ENCODE data around the gene SLC35A2.
"Not testable (repeated sequence)": the region's sequence is repeated elsewhere in the genome, so short reads cannot be mapped to it uniquely, and the experiment has no call there.

The SLC35A2 gene

GRCh38 chrX:48901069-48901468 is 10.4 kb downstream of the SLC35A2 start:
- H3K27ac Mint-ChIP-seq: no peak overlapping the region
- peaks cover 11% of the 10 kb centered on the region for H3K4me1 Mint-ChIP-seq (ENCODE audit: low read depth)
- peaks cover 19% of the 10 kb centered on the region for H3K36me3 Mint-ChIP-seq (ENCODE audit: low read depth)
- no peak overlapping the region for H3K4me3 Mint-ChIP-seq
- no peaks in the 10 kb centered on the region for H3K9me3 Mint-ChIP-seq
- H3K27me3 Mint-ChIP-seq (ENCODE audit: low read depth): no peaks in the 10 kb centered on the region

DNA sequence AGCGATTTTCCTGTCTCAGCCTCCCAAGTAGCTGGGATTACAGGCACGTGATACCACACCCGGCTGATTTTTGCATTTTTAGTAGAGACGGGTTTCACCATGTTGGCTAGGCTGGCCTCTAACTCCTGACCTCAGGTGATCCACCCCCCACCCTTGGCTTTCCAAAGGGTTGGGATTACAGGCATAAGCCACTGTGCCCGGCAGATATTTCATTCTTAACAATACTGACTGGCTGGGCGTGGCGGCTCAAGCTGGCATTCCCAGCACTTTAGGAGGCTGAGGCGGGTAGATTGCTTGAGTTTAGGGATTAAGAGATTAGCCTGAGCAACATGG is 12.4 kb downstream of the SLC35A2 start:
- peaks cover 17% of the 10 kb centered on the region for H3K4me1 Mint-ChIP-seq (ENCODE audit: low read depth)
- no peak overlapping the region for H3K4me3 Mint-ChIP-seq
- H3K9me3 Mint-ChIP-seq: no peaks in the 10 kb centered on the region
- H3K36me3 Mint-ChIP-seq (ENCODE audit: low read depth): peaks cover 21% of the 10 kb centered on the region
- H3K27ac Mint-ChIP-seq: no peak overlapping the region
- no peaks in the 10 kb centered on the region for H3K27me3 Mint-ChIP-seq (ENCODE audit: low read depth)

DNA sequence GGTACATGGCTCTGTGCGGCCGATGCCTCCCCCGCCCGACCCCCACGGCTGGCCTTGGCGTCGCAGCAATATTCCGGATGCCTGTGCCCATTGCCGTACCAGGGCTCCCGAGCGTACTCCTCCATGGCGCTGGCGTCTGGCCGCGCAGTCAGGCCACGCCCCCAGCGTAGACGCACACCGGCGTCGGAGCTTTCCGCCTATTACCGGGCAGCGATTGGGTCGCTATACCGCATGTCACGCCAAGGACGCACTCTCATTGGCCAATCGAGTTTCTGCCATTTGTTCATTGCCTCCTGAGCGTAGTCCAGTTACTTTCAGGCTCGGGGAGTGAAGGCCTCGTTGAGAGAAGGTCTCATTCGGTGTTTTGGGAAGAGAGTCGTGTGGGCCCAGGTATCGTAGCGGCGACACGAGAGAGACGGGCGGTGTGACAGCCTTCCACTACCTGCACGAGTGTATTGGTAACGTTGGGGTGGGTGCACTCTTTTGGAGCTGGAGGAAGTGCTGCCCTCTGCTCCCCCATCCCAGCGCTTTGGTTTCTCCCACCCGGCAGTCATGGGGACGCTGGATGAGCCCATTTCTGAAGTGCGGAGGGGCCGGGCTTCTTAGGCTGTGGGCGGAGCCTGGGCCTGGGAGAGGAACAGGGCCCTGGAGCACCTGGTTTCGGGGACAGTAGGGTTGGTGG is 13.7 kb downstream of the SLC35A2 start, which contains the start of the genes PQBP1 and TIMM17B:
Gene PQBP1, plus strand, starts transcription at position 306 of the 682 bp plus-strand sequence. CDS start 580 bp downstream, outside the sequence.
Gene TIMM17B, minus strand, starts transcription at position 144 of the 682 bp plus-strand sequence. Its CDS starts 19 bp downstream, at position 125.
- Mint-ChIP-seq H3K4me1 (ENCODE audit: low read depth) (peaks cover 17% of the 10 kb centered on the region), H3K4me3 (peak within 1 kb of the TSS; percentile 95), H3K9me3 (no peaks in the 10 kb centered on the region), H3K36me3 (ENCODE audit: low read depth) (peaks cover 15% of the 10 kb centered on the region), H3K27me3 (ENCODE audit: low read depth) (no peaks in the 10 kb centered on the region), H3K27ac (peak within 1 kb of the TSS; percentile 99)

DNA sequence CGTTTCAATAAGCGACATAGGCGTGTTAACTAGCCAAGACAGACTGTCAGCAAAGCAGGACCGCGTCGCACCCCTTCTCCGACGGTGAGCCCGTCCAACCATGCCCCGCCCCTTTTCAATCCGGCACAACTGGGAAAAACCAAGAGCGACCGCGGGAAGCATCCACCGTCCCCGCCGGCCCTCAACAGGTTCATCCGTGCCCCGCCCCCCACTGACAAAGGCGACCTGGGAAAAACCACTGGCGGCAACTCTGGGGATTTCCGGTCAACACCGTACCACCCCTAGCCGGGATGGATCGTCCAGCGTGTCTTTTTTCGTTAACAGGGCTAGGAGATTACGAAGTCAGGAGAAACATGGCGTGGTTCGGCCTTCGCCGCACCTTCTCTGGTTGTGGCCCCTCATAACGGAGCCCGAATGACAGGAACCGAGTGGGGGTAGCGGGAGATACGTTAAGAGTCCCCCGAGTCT is 14.3 kb downstream of the SLC35A2 start:
- Mint-ChIP-seq H3K27ac (peak overlapping the region; percentile 99), H3K4me3 (peak overlapping the region; percentile 95), H3K36me3 (ENCODE audit: low read depth) (peaks cover 13% of the 10 kb centered on the region), H3K27me3 (ENCODE audit: low read depth) (no peaks in the 10 kb centered on the region), H3K9me3 (no peaks in the 10 kb centered on the region), H3K4me1 (ENCODE audit: low read depth) (peaks cover 17% of the 10 kb centered on the region)

- Mint-ChIP-seq H3K27ac (peak overlapping the region; percentile 99), H3K36me3 (ENCODE audit: low read depth) (peaks cover 9% of the 10 kb centered on the region), H3K4me1 (ENCODE audit: low read depth) (peaks cover 21% of the 10 kb centered on the region), H3K27me3 (ENCODE audit: low read depth) (no peaks in the 10 kb centered on the region), H3K9me3 (no peaks in the 10 kb centered on the region), H3K4me3 (peak overlapping the region; percentile 95)
Measured at GRCh38 chrX:48896611-48897011, 14.8 kb downstream of the SLC35A2 start.

DNA sequence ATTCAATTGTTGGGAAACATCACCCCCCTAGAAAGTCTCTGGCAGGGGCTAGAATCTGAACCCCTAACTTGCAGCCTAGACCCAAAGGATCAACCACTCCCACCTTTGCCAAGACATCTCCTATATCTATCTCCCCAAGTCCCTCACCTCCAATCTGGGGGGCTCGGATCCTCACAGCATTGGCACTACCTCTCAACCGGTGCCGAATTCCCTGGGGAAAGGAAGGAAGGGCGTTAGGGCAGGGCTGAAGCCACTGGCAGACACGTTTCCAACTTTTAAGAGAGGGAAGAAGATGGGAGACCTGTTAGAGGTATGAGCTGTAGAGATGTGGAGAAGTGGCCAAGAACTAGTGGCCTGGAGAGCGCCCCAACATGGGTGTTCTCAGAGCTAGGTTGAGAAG is 16.6 kb downstream of the SLC35A2 start:
- peaks cover 29% of the 10 kb centered on the region for H3K4me1 Mint-ChIP-seq (ENCODE audit: low read depth)
- H3K27me3 Mint-ChIP-seq (ENCODE audit: low read depth): no peaks in the 10 kb centered on the region
- no peak overlapping the region for H3K27ac Mint-ChIP-seq
- no peak overlapping the region for H3K4me3 Mint-ChIP-seq
- no peaks in the 10 kb centered on the region for H3K9me3 Mint-ChIP-seq
- peaks cover 6% of the 10 kb centered on the region for H3K36me3 Mint-ChIP-seq (ENCODE audit: low read depth)

DNA sequence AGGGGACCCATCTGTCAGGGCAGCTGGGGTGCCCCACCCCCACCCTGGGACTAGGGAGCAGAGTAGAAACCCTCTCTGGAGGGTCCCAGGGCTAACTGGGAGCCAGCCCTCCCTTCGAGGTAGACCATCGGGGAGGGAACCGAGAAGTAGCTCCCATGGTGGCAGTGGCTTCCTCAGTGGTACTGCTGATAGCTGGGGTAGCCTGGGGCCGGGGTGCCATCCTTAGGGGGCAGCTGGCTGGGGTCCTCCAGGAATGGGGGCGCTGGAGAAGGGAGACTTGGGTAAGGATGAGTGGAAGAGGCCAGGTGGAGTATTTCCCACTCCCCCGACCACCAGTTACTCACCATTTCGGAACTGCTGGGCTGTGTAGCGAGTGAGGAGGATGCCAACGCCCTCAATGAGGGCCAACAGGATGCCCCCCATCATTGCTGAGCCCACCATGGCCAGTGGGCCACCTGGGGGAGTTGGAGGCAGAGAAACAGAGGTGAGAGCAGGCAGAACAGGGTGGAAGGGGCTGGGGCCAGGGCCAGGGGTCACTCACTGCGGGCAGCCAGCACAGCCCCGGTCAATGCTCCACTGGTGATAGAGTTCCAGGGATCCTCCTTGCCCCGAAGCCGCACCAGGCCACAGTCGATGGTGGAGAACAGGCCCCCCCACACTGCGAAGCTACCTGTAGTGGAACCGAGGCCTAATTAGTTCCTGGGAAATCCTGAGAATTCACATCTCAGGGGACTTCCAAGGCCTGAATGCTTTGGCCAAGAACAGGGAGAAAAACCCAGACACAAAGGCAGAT is 17.7 kb downstream of the SLC35A2 start:
- Mint-ChIP-seq H3K4me1 (ENCODE audit: low read depth) (peaks cover 29% of the 10 kb centered on the region), H3K36me3 (ENCODE audit: low read depth) (peaks cover 6% of the 10 kb centered on the region), H3K4me3 (no peak overlapping the region), H3K9me3 (no peaks in the 10 kb centered on the region), H3K27me3 (ENCODE audit: low read depth) (no peaks in the 10 kb centered on the region), H3K27ac (no peak overlapping the region)

DNA sequence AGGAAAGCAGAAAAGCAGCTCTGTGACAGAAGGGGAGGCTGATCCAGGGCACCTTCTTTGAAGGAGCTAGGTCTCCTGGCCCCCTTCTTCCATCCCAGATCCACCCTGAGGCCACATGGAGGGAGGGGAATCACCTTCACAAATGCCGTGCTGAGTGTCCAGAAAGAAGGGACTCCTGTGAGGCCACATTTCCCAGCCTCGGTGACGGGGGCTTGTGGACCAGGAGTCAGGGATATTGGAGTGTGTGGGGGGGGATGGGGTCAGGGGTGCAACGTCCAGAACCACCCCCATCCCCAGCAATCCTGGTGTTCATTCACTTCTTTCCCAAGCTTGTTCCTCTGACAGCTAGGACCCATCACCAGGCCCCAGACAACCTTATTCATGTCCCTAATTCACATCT is 18.6 kb downstream of the SLC35A2 start:
- no peak overlapping the region for H3K27ac Mint-ChIP-seq
- peaks cover 6% of the 10 kb centered on the region for H3K36me3 Mint-ChIP-seq (ENCODE audit: low read depth)
- no peaks in the 10 kb centered on the region for H3K9me3 Mint-ChIP-seq
- H3K4me1 Mint-ChIP-seq (ENCODE audit: low read depth): peaks cover 28% of the 10 kb centered on the region
- no peak overlapping the region for H3K4me3 Mint-ChIP-seq
- no peaks in the 10 kb centered on the region for H3K27me3 Mint-ChIP-seq (ENCODE audit: low read depth)

DNA sequence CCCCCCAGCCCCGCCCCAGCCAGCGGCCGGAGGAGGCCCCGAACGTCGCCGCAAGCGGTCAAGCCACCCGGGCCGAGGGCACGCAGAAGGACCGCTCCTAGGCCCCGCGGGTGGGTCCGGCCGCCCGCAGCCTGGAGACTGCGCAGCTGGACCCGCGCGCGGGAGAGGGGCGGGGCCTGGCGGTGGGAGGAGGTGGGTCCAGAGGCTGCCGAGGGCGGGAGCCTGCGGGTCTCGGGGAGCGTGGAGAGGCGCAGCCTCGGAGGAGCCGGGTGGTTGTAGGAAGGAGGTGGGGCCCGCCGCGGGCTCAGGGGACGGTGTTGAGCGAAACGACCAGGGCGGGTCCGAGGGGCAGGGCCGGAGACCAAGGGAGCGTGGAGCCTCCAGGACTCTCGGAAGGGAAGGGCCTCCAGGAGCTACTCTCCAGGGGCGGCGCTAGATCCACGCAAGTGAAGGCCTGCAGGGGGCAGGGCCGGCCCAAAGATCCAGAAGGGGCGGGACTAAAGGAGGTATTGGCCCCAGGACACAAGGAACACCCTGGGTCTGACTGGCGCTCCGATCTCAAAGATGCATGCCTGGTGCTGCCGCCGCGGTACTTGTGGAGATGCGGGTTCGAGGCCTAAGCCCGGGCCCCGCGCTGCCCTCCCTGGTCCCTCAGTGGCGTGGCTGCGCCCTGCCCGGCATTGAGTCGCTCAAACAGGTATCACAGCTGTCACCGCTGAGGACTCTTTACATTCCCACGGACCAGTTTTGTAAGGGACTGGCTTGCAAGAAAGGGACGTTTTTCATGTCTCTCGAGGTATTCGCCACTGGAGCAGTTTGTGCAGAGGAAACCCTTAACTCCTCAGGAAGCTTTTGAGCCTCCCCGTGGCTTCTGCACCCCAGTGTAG is 19.8 kb downstream of the SLC35A2 start:
- Mint-ChIP-seq H3K4me3 (peak overlapping the region; percentile 68), H3K36me3 (ENCODE audit: low read depth) (peaks cover 6% of the 10 kb centered on the region), H3K9me3 (no peaks in the 10 kb centered on the region), H3K4me1 (ENCODE audit: low read depth) (peaks cover 22% of the 10 kb centered on the region), H3K27me3 (ENCODE audit: low read depth) (no peaks in the 10 kb centered on the region), H3K27ac (peak overlapping the region; percentile 26)

DNA sequence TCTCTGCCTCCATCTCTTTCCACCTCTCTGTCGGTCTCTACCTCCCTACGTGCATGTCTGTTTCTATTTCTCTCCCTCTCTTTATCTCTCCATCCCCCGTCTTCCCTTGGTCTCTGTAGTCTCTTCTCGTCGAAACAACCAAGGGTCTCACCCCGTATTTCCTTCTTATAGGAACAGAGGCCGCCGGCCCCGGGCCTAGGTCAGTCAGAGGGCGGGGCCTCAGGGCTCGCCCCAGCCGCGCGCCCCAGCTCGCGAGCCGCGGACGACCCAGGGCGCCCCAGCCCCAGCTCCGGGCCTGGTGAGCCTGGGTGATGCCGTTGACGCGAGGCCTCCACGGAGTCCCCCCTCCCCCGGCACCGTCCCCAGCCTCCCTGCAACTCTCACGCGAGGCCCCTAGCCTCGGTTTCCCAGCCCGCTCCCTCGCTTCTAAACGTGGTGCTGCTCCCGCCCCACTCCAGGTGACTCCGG is 20.5 kb downstream of the SLC35A2 start:
- Mint-ChIP-seq H3K36me3 (ENCODE audit: low read depth) (peaks cover 6% of the 10 kb centered on the region), H3K27me3 (ENCODE audit: low read depth) (no peaks in the 10 kb centered on the region)

GRCh38 chrX:48890296-48890925 is 21.0 kb downstream of the SLC35A2 start:
- H3K9me3 Mint-ChIP-seq: no peaks in the 10 kb centered on the region
- H3K4me1 Mint-ChIP-seq (ENCODE audit: low read depth): peaks cover 18% of the 10 kb centered on the region
- peaks cover 5% of the 10 kb centered on the region for H3K36me3 Mint-ChIP-seq (ENCODE audit: low read depth)
- H3K4me3 Mint-ChIP-seq: peak overlapping the region; percentile 89
- H3K27ac Mint-ChIP-seq: peak overlapping the region; percentile 83
- no peaks in the 10 kb centered on the region for H3K27me3 Mint-ChIP-seq (ENCODE audit: low read depth)

More for the DNA sequence above, 20.5 kb downstream of the SLC35A2 start:
- H3K9me3 Mint-ChIP-seq: no peaks in the 10 kb centered on the region
- peaks cover 18% of the 10 kb centered on the region for H3K4me1 Mint-ChIP-seq (ENCODE audit: low read depth)
- H3K27ac Mint-ChIP-seq: peak overlapping the region; percentile 83
- H3K4me3 Mint-ChIP-seq: peak overlapping the region; percentile 89

GRCh38 chrX:48886586-48886985 is 24.9 kb downstream of the SLC35A2 start:
- H3K9me3 Mint-ChIP-seq; H3K4me1 Mint-ChIP-seq (ENCODE audit: low read depth); H3K4me3 Mint-ChIP-seq; H3K27ac Mint-ChIP-seq; H3K36me3 Mint-ChIP-seq (ENCODE audit: low read depth); H3K27me3 Mint-ChIP-seq (ENCODE audit: low read depth): not testable (repeated sequence)

DNA sequence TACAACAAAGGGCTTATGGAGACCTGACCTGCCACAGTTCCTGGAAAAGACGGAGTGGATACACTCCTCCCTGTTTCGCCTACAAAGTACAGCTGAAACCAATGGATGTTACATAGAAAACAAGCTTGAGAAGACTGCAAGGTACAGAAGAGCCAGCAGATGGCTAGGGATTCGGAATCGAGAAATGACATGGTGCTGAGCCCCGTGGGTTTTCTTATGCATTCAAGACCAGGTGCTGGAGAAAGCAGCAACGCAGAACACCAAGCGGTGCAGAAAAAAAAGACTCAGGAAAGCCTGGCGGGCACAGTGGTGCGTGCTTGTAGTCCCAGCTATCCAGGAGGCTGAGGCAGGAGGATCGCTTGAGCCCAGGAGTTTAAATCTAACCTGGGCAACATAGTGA is 27.7 kb downstream of the SLC35A2 start:
- Mint-ChIP-seq H3K27ac (no peak overlapping the region), H3K36me3 (ENCODE audit: low read depth) (no peaks in the 10 kb centered on the region), H3K9me3 (no peaks in the 10 kb centered on the region), H3K4me1 (ENCODE audit: low read depth) (no peaks in the 10 kb centered on the region), H3K4me3 (no peak overlapping the region), H3K27me3 (ENCODE audit: low read depth) (peaks cover 3% of the 10 kb centered on the region)

DNA sequence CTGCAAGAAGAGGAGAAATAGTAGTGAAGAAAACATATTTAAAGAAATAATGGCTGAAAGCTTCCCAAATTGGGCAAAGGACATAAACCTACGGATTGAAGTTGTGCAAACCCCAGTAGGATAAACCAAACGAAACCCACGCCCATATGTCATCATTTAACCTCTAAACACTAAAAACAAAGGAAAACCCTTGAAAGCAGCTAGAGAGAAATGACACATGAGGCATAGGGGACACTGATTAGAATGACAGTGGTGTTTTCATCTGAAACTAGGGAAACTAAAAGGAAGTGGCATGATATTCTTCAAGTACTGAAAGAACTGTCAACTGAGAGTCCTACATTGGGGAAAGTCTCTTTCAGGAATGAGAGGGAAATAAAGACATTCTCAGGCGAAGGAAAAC is 34.5 kb downstream of the SLC35A2 start:
- H3K4me1 Mint-ChIP-seq (ENCODE audit: low read depth); H3K27ac Mint-ChIP-seq; H3K9me3 Mint-ChIP-seq; H3K36me3 Mint-ChIP-seq (ENCODE audit: low read depth); H3K4me3 Mint-ChIP-seq: not testable (repeated sequence)
- H3K27me3 Mint-ChIP-seq (ENCODE audit: low read depth): peaks cover 11% of the 10 kb centered on the region
